ENCODE data around the gene CLCA4. TPM values are rescaled to one million over a fixed set of nuclear protein-coding genes. Genes with fewer than 3 reads are reported as not detected.
A peak's percentile ranks its signal among the peaks of the same experiment; 100 is the strongest.

The CLCA4 gene
- total RNA-seq, 2 donors from 2014 or later: not detected

GRCh38 chr1:86507935-86508582, 38.8 kb upstream of the CLCA4 start:
- Histone ChIP-seq H3K27me3 (no peaks in the 10 kb centered on the region), H3K4me3 (no peak overlapping the region), H3K4me1 (peaks cover 0 to 4% of the 10 kb centered on the region in 2 donors), H3K27ac (no peak overlapping the region), H3K9me3 (no peaks in the 10 kb centered on the region), H3K36me3 (no peaks in the 10 kb centered on the region)
- DNase-seq (ENCODE audit: low spot score): no peak
- TF ChIP-seq CTCF (IDR thresholded peaks at IDR 0.05): peak; percentile 36 to 68

- Histone ChIP-seq H3K4me1 (no peaks in the 10 kb centered on the region), H3K27ac (no peak overlapping the region), H3K9me3 (no peaks in the 10 kb centered on the region), H3K27me3 (no peaks in the 10 kb centered on the region), H3K36me3 (no peaks in the 10 kb centered on the region), H3K4me3 (no peak overlapping the region)
- no peak for DNase-seq (ENCODE audit: low spot score)
- no peak for TF ChIP-seq CTCF (IDR thresholded peaks at IDR 0.05)
Observed at GRCh38 chr1:86508583-86508969, 38.3 kb upstream of the CLCA4 start.

GRCh38 chr1:86515597-86515996, 31.3 kb upstream of the CLCA4 start:
- Histone ChIP-seq H3K4me3 (no peak overlapping the region), H3K27me3 (no peaks in the 10 kb centered on the region), H3K4me1 (no peaks in the 10 kb centered on the region), H3K36me3 (no peaks in the 10 kb centered on the region), H3K9me3 (no peaks in the 10 kb centered on the region), H3K27ac (no peak overlapping the region)
- no peak for DNase-seq (ENCODE audit: low spot score)
- no peak for TF ChIP-seq CTCF (IDR thresholded peaks at IDR 0.05)

- DNase-seq (ENCODE audit: low spot score): no peak
- Histone ChIP-seq H3K9me3 (no peaks in the 10 kb centered on the region), H3K4me1 (no peaks in the 10 kb centered on the region), H3K4me3 (no peak overlapping the region), H3K27me3 (no peaks in the 10 kb centered on the region), H3K27ac (no peak overlapping the region), H3K36me3 (no peaks in the 10 kb centered on the region)
- TF ChIP-seq CTCF (IDR thresholded peaks at IDR 0.05): no peak
Observed at GRCh38 chr1:86516335-86516734, 30.5 kb upstream of the CLCA4 start.

GRCh38 chr1:86517336-86517735, 29.5 kb upstream of the CLCA4 start:
- Histone ChIP-seq H3K9me3 (no peaks in the 10 kb centered on the region), H3K36me3 (no peaks in the 10 kb centered on the region), H3K4me3 (no peak overlapping the region), H3K27ac (no peak overlapping the region), H3K27me3 (no peaks in the 10 kb centered on the region), H3K4me1 (no peaks in the 10 kb centered on the region)
- no peak for TF ChIP-seq CTCF (IDR thresholded peaks at IDR 0.05)
- no peak for DNase-seq (ENCODE audit: low spot score)
